WTC11 (cell line): ENCODE data around the gene FAM53A. TPM values are rescaled to one million over a fixed set of nuclear protein-coding genes. Genes with fewer than 3 reads are reported as not detected.

Source experiments
- ATAC-seq: fragments of 200-7000 bp; cut with Tn5 transposase; 2 replicates; pipeline ENCODE4 v1.10.0; 2021; ENCODE audit warnings: mild to moderate bottlenecking, moderate library complexity
- CTCF ChIA-PET: fragments of 300-600 bp; sonication (Branson Sonifier 250); formaldehyde crosslinking; loops from one replicate; lab custom pipeline; 2021; ENCODE audit warnings: antibody characterized with exemption; lab: Charles Lee
- POLR2A ChIA-PET: fragments of 350-600 bp; sonication (Branson Sonifier 250); formaldehyde crosslinking; loops from one replicate; lab custom pipeline; 2021; ENCODE audit warnings: antibody characterized with exemption; lab: Charles Lee
- DNase-seq: peaks from one replicate; pipeline ENCODE4 v3.0.0; 2021; ENCODE audit warnings: low spot score
- H3K27ac Mint-ChIP-seq: 2 replicates; pipeline ENCODE4 v1.8.0; 2021; ENCODE audit warnings: mixed read lengths
- H3K27me3 Mint-ChIP-seq: 2 replicates; pipeline ENCODE4 v1.8.0; 2021; ENCODE audit warnings: low read depth, mild to moderate bottlenecking, moderate library complexity, mixed read lengths
- H3K36me3 Mint-ChIP-seq: 2 replicates; pipeline ENCODE4 v1.8.0; 2021; ENCODE audit warnings: mixed read lengths
- H3K4me1 Mint-ChIP-seq: 2 replicates; pipeline ENCODE4 v1.8.0; 2022; ENCODE audit warnings: mixed read lengths
- H3K4me3 Mint-ChIP-seq: 2 replicates; pipeline ENCODE4 v1.8.0; 2021; ENCODE audit warnings: mild to moderate bottlenecking, moderate library complexity, mixed read lengths
- H3K9me3 Mint-ChIP-seq: 2 replicates; pipeline ENCODE4 v1.8.0; 2021; ENCODE audit warnings: mixed read lengths
- AFF4 ChIP-seq: sonication (generic); formaldehyde crosslinking; IDR thresholded peaks from 2 replicates; pipeline ENCODE4 v1.8.1; 2023; ENCODE audit warnings: mild to moderate bottlenecking, missing genetic modification reagents, borderline replicate concordance
- ERG ChIP-seq: fragments of 250-450 bp; sonication (Bioruptor Pico); IDR thresholded peaks from 2 replicates; pipeline ENCODE4 v1.8.0; 2021; ENCODE audit warnings: mild to moderate bottlenecking
- FOXK1 ChIP-seq: sonication (generic); formaldehyde crosslinking; IDR thresholded peaks from 2 replicates; pipeline ENCODE4 v1.8.0; 2022; ENCODE audit warnings: mild to moderate bottlenecking, moderate library complexity, missing genetic modification reagents
- GABPB1 ChIP-seq: sonication (generic); formaldehyde crosslinking; IDR thresholded peaks from 2 replicates; pipeline ENCODE4 v1.8.1; 2023; ENCODE audit warnings: mild to moderate bottlenecking, missing genetic modification reagents
- JUN ChIP-seq: sonication (generic); formaldehyde crosslinking; IDR thresholded peaks from 2 replicates; pipeline ENCODE4 v1.8.0; 2023; ENCODE audit warnings: mild to moderate bottlenecking, missing genetic modification reagents
- NFE2L1 ChIP-seq: sonication (generic); formaldehyde crosslinking; IDR thresholded peaks from 2 replicates; pipeline ENCODE4 v1.8.1; 2023; ENCODE audit warnings: missing genetic modification reagents
- NFYB ChIP-seq: sonication (generic); formaldehyde crosslinking; conservative IDR thresholded peaks from 2 replicates; pipeline ENCODE4 v1.8.0; 2022; ENCODE audit warnings: low read depth, missing genetic modification reagents
- NR3C1 ChIP-seq: sonication (generic); formaldehyde crosslinking; conservative IDR thresholded peaks from 2 replicates; pipeline ENCODE4 v1.8.1; 2023; ENCODE audit warnings: low read depth, mild to moderate bottlenecking, missing genetic modification reagents
- TEAD1 ChIP-seq: sonication (generic); formaldehyde crosslinking; IDR thresholded peaks from 2 replicates; pipeline ENCODE4 v1.8.0; 2022; ENCODE audit warnings: mild to moderate bottlenecking, missing genetic modification reagents
- TEAD4 ChIP-seq: sonication (generic); formaldehyde crosslinking; IDR thresholded peaks from 2 replicates; pipeline ENCODE4 v1.8.0; 2022; ENCODE audit warnings: mild to moderate bottlenecking, missing genetic modification reagents
- ZBTB21 ChIP-seq: sonication (generic); formaldehyde crosslinking; IDR thresholded peaks from 2 replicates; pipeline ENCODE4 v1.8.1; 2023; ENCODE audit warnings: mild to moderate bottlenecking, missing genetic modification reagents, borderline replicate concordance
- ZNF281 ChIP-seq: sonication (generic); formaldehyde crosslinking; IDR thresholded peaks from 2 replicates; pipeline ENCODE4 v1.8.0; 2023; ENCODE audit warnings: mild to moderate bottlenecking, missing genetic modification reagents
- ZNF317 ChIP-seq: sonication (generic); formaldehyde crosslinking; IDR thresholded peaks from 2 replicates; pipeline ENCODE4 v1.8.1; 2023; ENCODE audit warnings: low read depth, mild to moderate bottlenecking, moderate library complexity, missing genetic modification reagents, borderline replicate concordance
- ZNF512 ChIP-seq: sonication (generic); formaldehyde crosslinking; IDR thresholded peaks from 2 replicates; pipeline ENCODE4 v1.8.1; 2022; ENCODE audit warnings: missing genetic modification reagents, borderline replicate concordance
- ZNF671 ChIP-seq: fragments of 250-450 bp; sonication (Bioruptor Pico); IDR thresholded peaks from 2 replicates; pipeline ENCODE4 v1.8.0; 2021; ENCODE audit warnings: mild to moderate bottlenecking
- total RNA-seq: library from RNA; stranded (reverse); gene quantifications from 3 replicates; pipeline ENCODE4 v1.2.3, GENCODE V29; 2021

Gene FAM53A
- total RNA-seq, 1 experiment from 2014 or later = 2.9 TPM

- TF ChIP-seq ZBTB21 (CRISPR knock-in tag) (no peak), ZNF671 (CRISPR knock-in tag) (no peak), NR3C1 (CRISPR knock-in tag) (no peak), AFF4 (CRISPR knock-in tag) (no peak), TEAD4 (CRISPR knock-in tag) (no peak), ZNF317 (CRISPR knock-in tag) (no peak), ZNF281 (no peak), ZNF512 (CRISPR knock-in tag) (no peak), GABPB1 (no peak), FOXK1 (CRISPR knock-in tag) (no peak), ERG (no peak), NFYB (CRISPR knock-in tag) (no peak), NFE2L1 (CRISPR knock-in tag) (no peak)
Measured at GRCh38 chr4:1635464-1635863, 48.6 kb downstream of the FAM53A start (continued).

GRCh38 chr4:1633993-1634392, 50.1 kb downstream of the FAM53A start:
- no peaks in the 10 kb centered on the region for H3K36me3 Mint-ChIP-seq
- no peaks in the 10 kb centered on the region for H3K27me3 Mint-ChIP-seq
- H3K27ac Mint-ChIP-seq = no peak overlapping the region
- no peaks in the 10 kb centered on the region for H3K4me1 Mint-ChIP-seq
- POLR2A ChIA-PET = no interaction called here
- no peak for TF ChIP-seq JUN
- no peak for TF ChIP-seq TEAD1 (CRISPR knock-in tag)
- H3K4me3 Mint-ChIP-seq = no peak overlapping the region
- H3K9me3 Mint-ChIP-seq = no peaks in the 10 kb centered on the region
- no peak for ATAC-seq
- CTCF ChIA-PET = no interaction called here
- DNase-seq = no peak
